GM10266 (cell line): ENCODE data around the gene MSI2.

ENCODE experiments used
- DNase-seq: peaks from one replicate; pipeline ENCODE4 v3.0.0; 2012; ENCODE audit errors: extremely low spot score
- CTCF ChIP-seq: IDR thresholded peaks from 2 replicates; pipeline ENCODE4 v1.5.1; 2012; ENCODE audit warnings: mild to moderate bottlenecking, low read depth; ENCODE audit not compliant: control insufficient read depth, insufficient read depth; ENCODE audit errors: missing control alignments

MSI2 gene

GRCh38 chr17:57724729-57725125, 468.4 kb downstream of the MSI2 start:
- no peak for DNase-seq
- TF ChIP-seq CTCF = no peak

GRCh38 chr17:57726213-57726790, 470.0 kb downstream of the MSI2 start:
- TF ChIP-seq CTCF = no peak
- DNase-seq = no peak

GRCh38 chr17:57726838-57727237, 470.5 kb downstream of the MSI2 start:
- TF ChIP-seq CTCF = no peak
- no peak for DNase-seq

GRCh38 chr17:57727630-57728175, 471.4 kb downstream of the MSI2 start:
- no peak for DNase-seq
- no peak for TF ChIP-seq CTCF

GRCh38 chr17:57730026-57730701, 473.8 kb downstream of the MSI2 start:
- TF ChIP-seq CTCF = no peak
- DNase-seq = no peak

- DNase-seq = no peak
- no peak for TF ChIP-seq CTCF
These were observed 475.7 kb downstream of the MSI2 start for GRCh38 chr17:57732062-57732461.

- DNase-seq = no peak
- no peak for TF ChIP-seq CTCF
These were observed 476.8 kb downstream of the MSI2 start for GRCh38 chr17:57733085-57733484.
